GM19193 (cell line): ENCODE results near the gene TUBB2B.

Experiments used
- POLR2A ChIP-seq: IDR thresholded peaks from 4 replicates; pipeline ENCODE4 v1.6.1; 2011; ENCODE audit not compliant: insufficient read depth, insufficient read length; ENCODE audit errors: extremely low read depth

The TUBB2B gene

GRCh38 chr6:3209114-3210023, 18.1 kb downstream of the TUBB2B start:
- TF ChIP-seq POLR2A, result no peak

- no peak for TF ChIP-seq POLR2A
Observed at GRCh38 chr6:3208775-3209113, 18.7 kb downstream of the TUBB2B start.

- no peak for TF ChIP-seq POLR2A
Observed at GRCh38 chr6:3208098-3208774, 19.2 kb downstream of the TUBB2B start.

- no peak for TF ChIP-seq POLR2A
Observed at GRCh38 chr6:3206339-3207015, 21.0 kb downstream of the TUBB2B start.

DNA sequence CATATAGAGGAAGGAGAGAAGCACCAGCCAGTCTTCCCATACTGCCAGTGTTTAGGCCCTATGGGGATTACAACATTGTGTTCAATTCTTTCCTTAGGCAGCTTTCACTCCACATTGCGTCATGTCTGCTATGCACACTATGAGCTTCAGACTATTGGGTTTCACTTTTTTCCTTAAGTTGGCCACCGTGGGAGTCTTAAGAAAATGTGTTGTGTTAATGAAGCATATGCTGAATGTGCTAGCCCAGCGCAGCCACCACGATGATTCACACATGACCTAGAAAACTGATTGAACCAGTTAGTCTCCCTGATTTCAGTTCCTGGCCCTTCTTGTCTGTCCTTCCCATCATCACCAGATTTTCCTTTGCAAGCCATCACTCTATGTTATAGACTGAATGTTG, 21.5 kb downstream of the TUBB2B start:
- TF ChIP-seq POLR2A, result no peak

GRCh38 chr6:3204921-3205320, 22.5 kb downstream of the TUBB2B start:
- TF ChIP-seq POLR2A, result no peak

GRCh38 chr6:3202999-3203696, 24.3 kb downstream of the TUBB2B start:
- TF ChIP-seq POLR2A, result no peak

DNA sequence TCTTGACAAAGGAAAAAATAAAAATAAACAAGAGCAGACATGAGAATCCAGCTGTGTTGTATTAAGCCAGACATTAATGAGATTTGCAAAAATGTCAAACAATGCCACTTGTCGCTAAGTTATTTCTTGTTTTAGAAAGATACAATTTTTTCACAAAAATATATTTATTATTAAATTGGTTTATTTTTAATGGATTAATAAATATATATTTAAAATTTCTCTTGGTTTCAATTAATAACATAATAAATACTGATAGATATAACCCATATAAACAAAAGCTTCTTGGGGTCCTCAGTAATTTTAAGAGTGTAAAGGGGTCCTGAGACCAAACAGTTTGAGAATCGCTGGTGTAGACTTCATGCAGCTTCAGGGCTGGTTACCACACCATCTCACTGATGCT, 26.1 kb downstream of the TUBB2B start:
- TF ChIP-seq POLR2A, result no peak

GRCh38 chr6:3200682-3201081, 26.8 kb downstream of the TUBB2B start:
- no peak for TF ChIP-seq POLR2A

GRCh38 chr6:3199382-3199781, 28.1 kb downstream of the TUBB2B start:
- TF ChIP-seq POLR2A, result no peak

DNA sequence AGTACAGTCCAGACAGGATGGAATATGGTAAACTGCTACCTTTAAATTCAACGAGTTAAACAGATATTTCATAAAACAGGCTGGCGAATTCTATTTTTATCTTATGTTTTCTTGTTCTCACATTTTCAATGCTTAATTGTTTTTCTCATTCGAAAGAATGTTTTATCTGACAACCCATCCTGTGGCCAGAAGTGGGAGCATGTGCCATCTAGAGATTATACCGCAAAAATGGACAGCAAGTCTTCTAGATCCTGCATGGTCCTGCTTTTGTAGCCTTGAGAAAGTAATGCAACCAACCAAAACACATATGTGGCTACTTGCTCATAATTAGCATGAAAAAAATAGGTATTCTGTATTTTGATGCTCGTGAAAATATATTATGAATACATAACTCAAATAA, 30.7 kb downstream of the TUBB2B start:
- no peak for TF ChIP-seq POLR2A

- no peak for TF ChIP-seq POLR2A
Observed at GRCh38 chr6:3195695-3196497, 31.6 kb downstream of the TUBB2B start.

GRCh38 chr6:3195420-3195694, 32.1 kb downstream of the TUBB2B start:
- no peak for TF ChIP-seq POLR2A

- TF ChIP-seq POLR2A, result no peak
Observed at GRCh38 chr6:3194535-3195419, 32.7 kb downstream of the TUBB2B start.

DNA sequence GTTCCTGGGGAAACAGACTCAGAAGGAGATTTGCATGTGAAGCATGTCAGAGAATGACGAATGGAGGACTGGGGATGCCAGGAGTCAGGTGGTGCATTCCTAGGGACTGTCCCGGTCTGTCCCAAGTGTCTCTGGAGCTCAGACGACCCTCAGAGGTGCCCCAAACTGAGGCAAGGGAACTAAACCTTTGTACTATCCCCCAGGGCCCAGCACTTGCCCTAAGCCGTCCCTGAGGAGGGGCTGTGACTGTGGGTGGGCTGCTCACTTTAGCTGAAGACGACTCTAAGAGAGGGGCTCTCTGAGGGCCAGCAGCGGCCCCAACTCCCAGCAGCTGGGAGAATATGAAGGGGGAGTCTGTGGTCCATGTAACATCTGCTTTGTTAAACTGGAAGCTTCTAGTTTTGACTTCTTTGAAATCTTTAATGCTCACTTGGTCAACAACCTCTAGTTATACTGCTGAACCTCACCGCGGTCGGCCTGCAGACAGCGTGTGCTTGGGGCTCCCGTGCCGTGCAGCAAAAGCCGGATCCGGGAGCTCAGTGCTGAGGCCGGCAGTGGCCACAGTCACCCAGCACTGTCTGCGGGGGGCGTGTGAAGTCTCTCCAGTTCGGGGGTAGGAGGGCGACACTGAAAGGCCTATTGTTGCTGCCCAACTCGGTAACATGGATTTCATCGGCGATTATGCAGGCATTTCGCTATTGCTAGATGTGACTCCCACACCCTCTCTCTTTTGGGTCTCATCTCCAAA, 34.2 kb downstream of the TUBB2B start:
- no peak for TF ChIP-seq POLR2A
